HG02610 (cell line): ENCODE measurements around the gene C9.
"Not testable (repeated sequence)": the region's sequence is repeated elsewhere in the genome, so short reads cannot be mapped to it uniquely, and the experiment has no call there.

Experiments used
- ATAC-seq: cut with Tn5 transposase; IDR thresholded peaks from one replicate; pipeline ENCODE4 v1.9.1; 2021; ENCODE audit warnings: mild to moderate bottlenecking, moderate library complexity; ENCODE audit not compliant: unreplicated experiment

C9 gene

DNA sequence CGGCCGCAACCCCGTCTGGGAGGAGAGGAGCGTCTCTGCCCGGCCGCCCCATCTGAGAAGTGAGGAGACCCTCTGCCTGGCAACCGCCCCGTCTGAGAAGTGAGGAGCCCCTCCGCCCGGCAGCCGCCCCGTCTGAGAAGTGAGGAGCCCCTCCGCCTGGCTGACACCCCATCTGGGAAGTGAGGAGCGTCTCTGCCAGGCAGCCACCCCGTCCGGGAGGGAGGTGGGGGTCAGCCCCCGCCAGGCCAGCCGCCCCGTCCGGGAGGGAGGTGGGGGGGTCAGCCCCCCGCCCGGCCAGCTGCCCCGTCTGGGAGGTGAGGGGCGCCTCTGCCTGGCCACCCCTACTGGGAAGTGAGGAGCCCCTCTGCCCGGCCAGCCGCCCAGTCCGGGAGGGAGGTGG, 30.0 kb downstream of the C9 start:
- ATAC-seq: not testable (repeated sequence)

DNA sequence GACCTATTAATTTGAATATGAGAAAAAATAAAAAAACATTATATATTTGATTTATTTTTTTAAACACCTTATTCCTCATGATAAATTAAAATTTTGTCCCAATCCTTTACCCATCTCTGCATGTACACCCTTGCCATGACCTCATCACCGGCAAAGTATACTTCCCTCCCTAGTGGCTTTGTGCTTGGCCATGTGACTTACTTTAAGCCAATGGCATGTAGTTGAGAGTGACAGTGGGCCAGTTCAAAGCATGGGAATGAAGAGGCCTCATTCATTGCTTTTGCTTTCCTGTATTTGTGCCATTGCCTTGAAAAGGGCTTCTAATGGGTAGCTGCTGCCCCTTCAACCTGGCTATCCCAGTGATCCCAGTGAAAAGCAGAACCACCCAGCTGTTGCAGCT, 31.2 kb downstream of the C9 start:
- no peak for ATAC-seq

DNA sequence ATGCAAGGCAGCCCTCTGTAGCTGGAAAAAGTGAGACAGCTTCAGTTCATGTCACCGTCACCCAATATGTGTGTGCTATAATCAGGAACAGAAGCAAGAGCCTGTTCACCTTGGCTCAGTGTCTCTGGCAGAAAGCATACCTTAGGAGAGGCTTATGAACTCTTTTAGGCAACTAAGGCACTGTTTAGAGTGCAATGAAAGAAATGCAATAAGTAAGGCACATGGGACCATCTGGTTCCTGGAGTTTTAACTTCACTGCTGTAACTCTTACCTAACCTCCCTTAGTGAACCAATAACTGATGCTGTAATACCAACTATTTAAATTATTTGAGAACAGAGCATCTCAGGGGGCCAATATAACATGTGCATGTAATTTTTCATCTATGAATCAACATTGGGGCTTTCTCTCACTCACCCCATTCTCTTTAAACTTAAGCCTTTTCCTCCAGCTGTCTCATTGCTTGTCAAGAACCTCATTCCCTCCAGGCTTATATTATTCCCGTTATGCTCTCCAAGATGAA, 32.4 kb downstream of the C9 start:
- ATAC-seq: no peak

DNA sequence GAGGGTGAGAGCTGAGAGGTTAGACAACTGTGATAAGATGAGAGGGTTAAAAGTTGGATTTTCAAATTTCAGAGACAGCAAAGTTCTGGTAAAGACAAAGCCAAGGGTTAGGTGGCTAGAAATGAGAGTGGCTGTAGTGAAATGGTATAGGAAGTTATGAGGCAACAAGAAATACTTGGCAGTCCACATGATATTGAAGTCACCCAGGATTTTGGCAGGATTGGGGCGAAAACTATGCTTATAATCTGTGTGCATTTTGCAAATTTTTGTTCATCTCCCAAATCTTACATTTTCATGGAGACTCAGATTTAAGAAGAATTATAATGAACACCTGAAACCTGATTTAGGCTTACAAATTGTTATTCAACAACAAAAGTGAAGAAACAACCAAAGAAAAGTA, 35.6 kb downstream of the C9 start:
- ATAC-seq: no peak

DNA sequence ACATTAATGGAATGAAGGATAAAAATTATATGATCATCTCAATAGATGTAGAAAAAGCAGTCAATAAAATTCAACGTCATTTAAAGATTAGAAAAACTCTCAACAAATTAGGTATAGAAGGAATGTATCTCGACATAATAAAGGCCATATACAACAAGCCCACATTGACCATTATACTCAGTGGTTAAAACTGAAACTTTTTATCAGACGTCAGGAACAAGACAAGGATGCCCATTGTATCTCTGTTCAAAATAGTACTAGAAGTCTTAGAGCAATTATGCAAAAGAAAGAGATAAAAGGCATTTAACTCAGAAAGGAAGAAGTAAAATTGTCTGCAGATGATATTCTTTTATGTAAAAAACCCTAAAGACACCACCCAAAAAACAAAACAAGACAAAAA, 40.8 kb downstream of the C9 start:
- ATAC-seq: no peak

DNA sequence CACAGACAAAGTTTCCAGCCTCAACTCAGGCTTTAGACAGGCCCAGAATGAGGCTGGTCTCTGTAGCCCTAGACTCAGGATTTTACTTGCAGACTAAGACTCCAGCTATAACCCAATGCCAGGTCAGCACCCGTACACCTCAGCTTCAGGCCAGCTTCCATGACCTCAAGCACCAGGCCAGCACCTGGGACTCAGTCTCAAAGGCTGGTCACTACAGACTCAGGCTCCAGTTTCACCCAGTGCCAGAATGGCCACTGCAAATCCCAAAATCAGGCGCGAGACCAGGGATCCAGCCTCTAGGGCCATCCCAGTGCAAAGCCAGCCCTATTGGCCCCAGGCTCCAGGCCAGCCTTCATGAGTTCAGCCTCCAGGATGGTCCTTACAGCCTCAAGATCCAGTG, 44.9 kb downstream of the C9 start:
- ATAC-seq: no peak

DNA sequence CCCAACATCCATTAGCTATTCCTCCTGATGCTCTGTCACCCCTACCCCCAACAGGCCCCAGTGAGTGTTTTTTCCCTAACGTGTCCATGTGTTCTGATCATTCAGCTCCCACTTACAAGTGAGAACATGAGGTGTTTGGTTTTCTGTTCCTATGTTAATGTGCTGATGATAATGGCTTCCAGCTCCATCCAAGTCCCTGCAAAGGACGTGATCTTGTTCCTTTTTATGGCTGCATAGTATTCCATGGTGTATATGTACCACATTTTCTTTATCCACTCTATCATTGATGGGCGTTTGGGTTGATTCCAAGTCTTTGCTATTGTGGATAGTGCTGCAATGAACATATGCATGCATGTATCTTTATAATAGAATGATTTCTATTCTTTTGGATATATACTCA, 47.8 kb downstream of the C9 start:
- not testable (repeated sequence) for ATAC-seq

DNA sequence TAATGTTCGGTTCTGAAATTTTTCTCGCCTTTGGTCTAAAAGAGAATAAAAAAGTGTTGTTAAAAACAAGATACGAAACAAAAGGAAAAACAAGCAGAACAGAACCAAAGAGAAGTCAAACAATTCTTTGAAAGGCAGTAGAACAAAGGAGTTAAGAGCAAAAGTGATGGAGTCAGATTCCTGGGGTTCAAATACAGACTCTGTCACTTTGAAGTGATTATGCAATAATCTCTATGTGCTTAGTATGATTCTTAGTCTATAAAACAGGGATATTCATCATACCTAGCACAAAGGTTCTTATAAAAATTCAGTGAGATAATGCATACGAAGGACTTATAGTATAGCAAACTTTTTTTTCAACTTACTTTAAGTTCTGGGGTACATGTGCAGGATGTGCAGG, 48.3 kb downstream of the C9 start:
- no peak for ATAC-seq

DNA sequence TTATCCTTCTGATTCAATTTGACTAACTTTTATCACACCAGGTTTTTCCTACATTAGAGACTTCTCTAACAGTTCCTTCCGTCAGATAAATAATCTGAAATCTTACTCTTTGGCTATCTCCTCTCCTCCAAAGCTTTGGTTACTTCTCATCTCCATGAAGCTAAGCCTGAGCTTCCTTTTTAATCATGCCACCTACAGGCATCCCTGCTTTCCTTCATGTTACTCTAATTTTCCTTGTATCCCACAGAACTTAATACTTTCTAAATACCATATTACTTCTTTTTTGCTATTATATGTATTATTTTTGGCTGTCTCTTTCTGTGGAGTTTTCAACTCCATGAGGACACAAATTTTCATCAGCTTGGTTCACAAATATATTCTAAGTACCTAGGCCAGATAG, 49.7 kb downstream of the C9 start:
- no peak for ATAC-seq

DNA sequence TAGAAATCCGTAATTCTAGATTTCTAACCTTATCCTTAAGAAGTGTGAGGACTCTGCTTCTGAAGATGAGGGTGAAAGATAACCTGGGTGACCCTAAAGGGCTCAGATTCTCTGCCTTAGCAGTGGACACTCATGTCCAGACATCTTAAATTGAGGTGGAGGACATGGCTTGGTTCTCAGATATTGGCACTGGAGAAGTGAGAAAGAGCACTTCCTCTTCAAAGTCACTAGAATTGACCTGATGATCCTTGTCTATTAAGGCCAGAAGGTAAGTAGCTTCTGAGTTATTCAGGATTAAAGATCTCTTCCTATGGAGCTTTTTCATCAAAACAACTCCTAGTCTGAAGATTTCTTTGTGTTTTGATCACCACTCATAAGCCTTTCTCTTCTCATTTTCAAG, 54.8 kb downstream of the C9 start:
- no peak for ATAC-seq

DNA sequence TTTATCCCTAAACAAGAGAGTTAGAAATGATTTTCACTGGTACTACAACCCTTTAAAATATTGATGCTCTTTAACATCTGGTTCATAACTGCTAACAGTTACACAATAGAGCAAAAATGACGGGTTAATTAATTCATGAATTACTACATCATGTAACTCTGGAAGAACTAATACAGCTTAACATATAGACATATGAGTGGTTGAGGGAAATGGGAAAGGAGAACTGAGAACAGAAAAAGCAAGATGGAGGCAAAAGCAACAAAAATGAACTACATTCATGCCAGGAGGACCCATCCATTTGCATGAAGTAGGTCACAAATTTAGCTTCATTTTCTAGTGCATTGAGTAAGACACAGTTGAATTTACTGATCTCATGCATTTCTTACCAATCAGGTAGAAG, 61.8 kb downstream of the C9 start:
- ATAC-seq: no peak

DNA sequence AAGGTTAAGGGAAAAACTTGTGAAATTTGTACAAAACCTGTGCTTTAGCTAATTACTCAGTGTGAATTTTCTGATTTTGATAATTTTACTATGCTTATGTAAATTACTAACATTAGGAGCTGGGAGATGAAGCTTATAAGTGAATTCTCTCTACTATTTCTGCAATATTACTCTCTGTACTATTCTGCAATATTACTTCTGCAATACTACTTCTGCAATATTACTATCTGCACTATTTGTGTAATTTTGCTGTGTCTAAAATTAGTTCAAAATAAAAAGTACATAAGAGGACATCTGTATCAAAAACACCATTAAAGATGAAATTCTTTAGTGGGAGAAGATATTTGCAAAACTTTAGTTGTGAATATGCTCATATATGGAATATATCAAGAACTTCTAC, 62.9 kb downstream of the C9 start:
- no peak for ATAC-seq

DNA sequence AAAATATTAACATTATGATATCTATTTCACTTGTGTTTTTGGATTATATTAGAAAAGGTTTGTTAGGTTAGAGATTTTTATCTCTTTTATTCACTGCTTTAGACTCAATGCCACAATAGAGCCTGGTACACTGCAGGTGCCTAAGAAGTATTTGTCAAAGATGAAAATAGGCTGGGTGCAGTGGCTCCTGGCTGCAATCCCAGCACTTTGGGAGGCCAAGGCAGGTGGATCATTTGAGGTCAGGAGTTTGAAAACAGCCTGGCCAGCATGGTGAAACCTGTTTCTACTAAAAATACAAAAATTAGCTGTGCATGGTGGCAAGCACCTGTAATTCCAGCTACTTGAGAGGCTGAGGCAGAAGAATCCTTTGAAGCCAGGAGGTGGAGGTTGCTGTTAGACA, 64.3 kb downstream of the C9 start:
- no peak for ATAC-seq

DNA sequence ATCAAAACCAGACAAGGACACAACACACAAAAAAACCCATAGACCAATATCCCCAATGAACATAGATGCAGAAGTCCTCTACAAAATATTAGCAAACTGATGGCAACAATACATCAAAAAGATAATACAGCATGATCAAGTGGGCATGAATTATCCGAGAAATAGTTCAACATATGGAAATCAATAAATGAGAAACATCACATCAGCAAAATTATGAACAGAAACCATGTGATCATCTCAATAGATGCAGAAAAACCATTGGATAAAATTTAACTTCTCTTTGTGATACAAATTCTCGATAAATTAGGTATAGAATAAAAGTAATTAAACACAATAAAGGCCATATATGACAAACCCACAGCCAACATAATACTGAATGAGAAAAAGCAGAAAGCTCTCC, 69.6 kb downstream of the C9 start:
- ATAC-seq: no peak

DNA sequence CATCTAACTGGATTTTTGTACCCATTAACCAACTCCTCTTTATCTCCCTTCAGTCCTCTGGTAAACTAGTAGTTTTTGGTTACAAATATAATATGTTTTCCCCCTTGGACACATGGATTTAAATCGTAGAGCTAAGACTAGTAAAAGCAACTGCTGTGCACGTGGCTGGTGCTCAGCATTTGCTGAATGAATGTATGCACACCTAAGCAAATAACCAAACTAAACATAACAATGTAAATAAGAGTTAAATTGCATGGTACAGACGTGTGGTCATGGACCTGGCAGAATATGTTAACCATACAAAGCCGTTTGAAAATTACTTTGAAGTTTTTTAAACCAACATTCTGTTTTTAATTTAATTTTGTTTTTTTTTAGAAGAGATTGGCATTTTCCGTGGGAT, 79.7 kb downstream of the C9 start:
- no peak for ATAC-seq

DNA sequence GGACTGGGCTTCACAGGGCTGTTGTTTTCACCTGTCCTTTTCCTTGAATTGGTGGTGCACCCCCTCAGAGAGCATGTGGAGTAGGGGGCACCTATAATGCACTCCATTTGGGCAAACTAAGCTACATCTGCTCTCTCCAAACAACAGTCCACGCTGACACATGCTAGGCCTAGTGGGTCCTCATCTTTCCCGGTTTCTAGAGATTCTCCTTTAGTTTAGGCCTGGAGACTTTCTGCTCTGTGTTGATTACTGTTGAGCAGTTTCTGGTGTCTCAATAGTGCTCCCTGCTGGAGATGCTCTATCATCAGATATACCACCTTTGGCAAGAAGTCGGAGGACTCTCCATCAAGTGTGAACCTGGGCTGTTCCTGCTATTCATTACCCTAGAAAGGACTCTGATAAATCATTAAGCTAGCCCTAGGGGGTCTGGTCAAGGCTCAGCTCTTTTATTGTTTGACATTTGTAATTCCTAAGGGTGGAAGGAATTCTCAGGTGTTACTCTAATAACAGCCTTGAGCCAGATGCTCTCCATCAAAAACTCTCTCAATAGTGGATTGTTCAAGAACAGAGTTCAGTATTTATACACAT, 81.0 kb downstream of the C9 start:
- peak; percentile 85 for ATAC-seq

DNA sequence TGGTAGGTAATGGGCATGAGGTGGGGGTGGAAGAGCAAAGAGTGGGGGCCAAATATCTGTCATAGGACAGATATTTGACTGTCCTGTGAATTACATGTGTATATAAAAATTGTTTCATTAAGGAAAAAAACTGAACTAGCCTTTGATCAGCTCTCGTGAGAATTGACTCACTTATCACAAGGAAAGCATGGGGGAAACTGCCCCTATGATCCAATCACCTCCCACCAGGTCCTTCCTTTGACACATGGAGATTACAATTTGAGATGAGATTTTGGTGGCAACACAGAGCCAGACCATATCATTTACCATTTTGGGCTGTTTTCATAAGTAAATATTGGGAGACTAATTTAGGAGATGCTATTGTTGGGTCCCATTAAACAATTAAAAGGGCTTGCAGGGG, 81.7 kb downstream of the C9 start:
- no peak for ATAC-seq

DNA sequence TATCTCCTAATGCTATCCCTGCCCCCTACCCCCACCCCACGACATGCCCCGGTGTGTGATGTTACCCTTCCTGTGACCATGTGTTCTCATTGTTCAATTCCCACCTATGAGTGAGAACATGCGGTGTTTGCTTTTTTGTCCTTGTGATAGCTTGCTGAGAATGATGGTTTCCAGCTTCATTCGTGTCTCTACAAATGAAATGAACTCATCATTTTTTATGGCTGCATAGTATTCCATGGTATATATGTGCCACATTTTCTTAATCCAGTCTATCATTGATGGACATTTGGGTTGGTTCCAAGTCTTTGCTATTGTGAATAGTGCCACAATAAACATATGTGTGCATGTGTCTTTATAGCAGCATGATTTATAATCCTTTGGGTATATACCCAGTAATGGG, 88.4 kb downstream of the C9 start:
- ATAC-seq: not testable (repeated sequence)

DNA sequence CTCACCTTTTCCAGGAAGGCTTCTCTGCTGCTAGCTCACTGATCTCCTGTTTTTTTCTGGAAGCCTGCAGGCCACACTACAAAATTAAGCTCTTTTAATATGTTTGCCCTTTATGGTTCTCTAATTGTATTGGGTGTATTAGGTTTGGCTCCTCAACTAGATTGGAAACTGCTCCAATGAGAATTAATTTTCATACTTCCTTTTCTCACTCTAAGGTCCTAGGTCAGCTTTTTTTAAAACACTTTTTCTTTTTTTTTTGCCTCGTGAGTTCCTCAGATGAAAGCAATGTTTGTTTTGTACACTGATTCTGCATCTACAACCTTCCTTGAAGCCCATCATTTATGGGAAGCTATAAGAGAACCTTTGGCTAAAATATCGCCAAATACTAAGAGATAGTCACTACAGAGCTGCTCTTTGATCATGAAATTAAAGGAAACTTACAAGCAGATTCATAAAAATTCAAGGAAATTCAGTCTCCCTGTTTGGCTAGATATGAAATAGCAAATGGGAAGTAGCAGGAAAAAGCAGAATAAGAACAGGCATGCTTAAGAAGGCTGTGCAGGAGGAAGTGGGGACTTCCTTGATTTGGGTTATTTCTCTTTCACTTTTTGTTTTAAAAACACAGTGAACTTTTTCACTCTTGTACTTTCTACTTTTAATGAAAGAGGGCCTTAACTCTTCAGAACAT, 89.8 kb downstream of the C9 start:
- ATAC-seq: peak; percentile 97

DNA sequence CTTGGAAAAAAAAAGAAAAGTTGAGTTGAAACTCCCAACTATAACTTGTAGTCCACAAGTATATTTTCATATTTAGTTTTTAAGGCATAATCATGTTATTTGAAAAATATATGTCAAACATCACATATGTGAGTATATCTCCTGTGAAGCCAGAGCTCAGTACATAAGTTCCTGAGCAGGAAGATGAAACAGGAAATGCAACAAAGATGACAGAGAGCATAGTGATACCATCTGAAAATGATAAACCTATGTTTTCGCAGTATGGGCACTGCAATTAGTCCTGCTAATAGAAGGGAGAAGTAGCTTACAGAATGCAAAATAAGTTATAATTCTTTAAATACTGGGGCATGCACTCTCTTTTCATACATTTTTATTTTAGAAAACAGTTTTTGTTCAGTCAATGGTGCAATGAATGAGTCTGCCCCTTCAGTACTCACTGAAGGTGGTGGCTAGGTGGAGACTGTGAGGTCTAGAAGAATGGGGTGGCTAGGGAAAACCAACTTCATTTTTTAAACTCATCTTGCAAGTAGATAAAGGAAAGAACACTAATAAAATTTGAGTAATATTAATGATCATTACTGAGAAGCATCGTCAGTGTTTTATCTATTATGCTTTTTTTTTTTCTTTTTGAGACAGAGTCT, 90.9 kb downstream of the C9 start:
- ATAC-seq: no peak

DNA sequence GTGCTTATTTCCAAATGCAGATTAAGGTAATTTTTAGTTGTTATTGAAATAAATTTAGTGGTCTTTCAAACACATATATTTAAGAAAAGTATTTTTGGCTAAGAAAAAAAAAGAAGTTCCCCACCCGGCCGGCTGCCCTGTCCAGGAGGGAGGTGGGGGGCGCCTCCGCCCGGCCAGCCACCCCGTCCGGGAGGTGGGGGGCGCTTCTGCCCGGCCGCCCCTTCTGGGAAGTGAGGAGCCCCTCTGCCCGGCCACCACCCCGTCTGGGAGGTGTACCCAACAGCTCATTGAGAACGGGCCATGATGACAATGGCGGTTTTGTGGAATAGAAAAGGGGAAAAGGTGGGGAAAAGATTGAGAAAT, 91.4 kb downstream of the C9 start:
- ATAC-seq: not testable (repeated sequence)

DNA sequence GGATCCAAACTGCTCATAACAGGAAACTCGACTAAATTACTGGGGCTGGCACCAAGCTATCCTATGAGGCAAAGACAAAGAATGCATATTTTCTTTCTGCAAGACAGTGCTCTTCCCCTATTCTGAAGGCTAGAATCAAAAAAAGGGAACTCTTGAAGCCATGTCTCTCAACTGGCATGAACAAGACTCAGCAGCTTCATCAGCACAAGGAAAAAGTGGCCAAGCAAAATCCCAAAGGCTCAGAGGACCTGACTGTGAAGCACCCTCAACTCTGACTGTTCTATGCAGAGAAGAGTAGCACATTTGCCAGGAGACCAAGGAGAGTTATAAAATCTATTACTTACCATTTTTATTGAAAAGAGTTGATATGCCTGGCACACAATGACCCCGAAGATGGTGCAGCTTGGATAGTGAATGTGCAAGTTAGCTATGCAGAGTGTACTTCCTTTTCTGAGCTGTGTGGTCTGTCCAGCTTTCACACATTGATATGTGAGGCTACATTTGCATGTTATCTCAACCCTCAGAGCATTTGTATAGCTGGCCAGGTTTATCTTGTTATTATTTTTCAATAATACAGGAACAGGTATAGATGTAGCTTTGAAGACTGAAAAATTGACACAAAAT, 94.0 kb downstream of the C9 start:
- peak; percentile 58 for ATAC-seq
